ENCODE measurements around the gene RASGEF1B. TPM values are rescaled to one million over a fixed set of nuclear protein-coding genes. Genes with fewer than 3 reads are reported as not detected.

RASGEF1B gene
- total and polyA plus RNA-seq, 9 of the 15 experiments (the other 6 are each of a cell fraction or from before 2014, with no cell fraction given): 0.04 to 0.57 (median 0.22) TPM

GRCh38 chr4:81447566-81448229 lies 24.0 kb downstream of the RASGEF1B start:
- H3K4me1 ChIP-seq (replicated peaks in 1 of 2; ENCODE audit: control insufficient read depth in 2 of 2, insufficient read depth in 2 of 2, low read length in 2 of 2): no peaks in the 10 kb centered on the region
- no peaks in the 10 kb centered on the region for H3K9me1 ChIP-seq (ENCODE audit: control insufficient read depth, insufficient read depth, low read length)
- FAIRE-seq (peak; percentile 67), DNase-seq (ENCODE audit: extremely low read depth in 1 of 4, low spot score in 3 of 4) (peak in 1 of 4 experiments; percentile 19), ATAC-seq (no peak)
- H3K9me3 ChIP-seq (replicated peaks; ENCODE audit: control insufficient read depth, insufficient read depth, low read depth, low read length): no peaks in the 10 kb centered on the region
- no TSS peak for BruUV-seq (replicated peaks)
- H2AFZ ChIP-seq (ENCODE audit: low read depth, low read length): peak overlapping the region; percentile 17; the same call in 1 of the 2 replicates
- ChIA-PET CTCF (ENCODE audit: low intra/inter-chr PET ratio) (no interaction called here), POLR2A (no interaction called here)
- H3K27ac ChIP-seq (ENCODE audit: extremely low read depth, low read depth, low read length): no peak overlapping the region
- no peaks in the 10 kb centered on the region for H3K79me2 ChIP-seq (ENCODE audit: control insufficient read depth, insufficient read depth, low read length)
- no peaks in the 10 kb centered on the region for H4K20me1 ChIP-seq (replicated peaks; ENCODE audit: control insufficient read depth, insufficient read depth, low read length)
- H3K4me2 ChIP-seq (ENCODE audit: insufficient read depth, low read length): no peak overlapping the region
- no peak overlapping the region for H3K4me3 ChIP-seq
- H3K27me3 ChIP-seq (ENCODE audit: control insufficient read depth in 2 of 2, insufficient read depth in 2 of 2, low read length in 2 of 2): no peaks in the 10 kb centered on the region
- in situ Hi-C loops (cut with MboI) (no loop called here), intact Hi-C loops (cut with micrococcal nuclease) (no loop called here)
- H3K9ac ChIP-seq (ENCODE audit: insufficient read depth in 1 of 2, low read depth in 2 of 2, low read length in 2 of 2): no peak overlapping the region
- no peaks in the 10 kb centered on the region for H3K36me3 ChIP-seq (ENCODE audit: control insufficient read depth, insufficient read depth, low read length)
- WGBS (ENCODE audit: insufficient coverage, low coverage, missing lambda C conversion rate): 26% methylated on average over 10 of the region's 10 CpGs
- TF ChIP-seq SMAD1 (IDR thresholded peaks at IDR 0.05; ENCODE audit: low read depth, low read length, partially characterized antibody) (no peak), E2F1 (CRISPR knock-in tag; IDR thresholded peaks at IDR 0.05) (no peak), RB1 (IDR thresholded peaks at IDR 0.05; ENCODE audit: low read depth) (no peak), GTF3C2 (IDR thresholded peaks at IDR 0.05; ENCODE audit: borderline replicate concordance, extremely low read depth, insufficient read length) (no peak), MED1 (CRISPR knock-in tag; IDR thresholded peaks at IDR 0.05; ENCODE audit: borderline replicate concordance) (no peak), RCOR1 (IDR thresholded peaks at IDR 0.05; ENCODE audit: borderline replicate concordance in 1 of 2, low read depth in 2 of 2, low read length in 2 of 2) (peak in 1 of 2 experiments; percentile 42; a peak in 1 of 4 replicates), RBM25 (IDR thresholded peaks at IDR 0.05; ENCODE audit: low read depth, low read length, severe bottlenecking) (no peak), NFIC (IDR thresholded peaks at IDR 0.05) (no peak), NR2C2 (CRISPR knock-in tag; IDR thresholded peaks at IDR 0.05) (no peak), NR2C2 (tag; IDR thresholded peaks at IDR 0.05) (no peak), LARP7 (IDR thresholded peaks at IDR 0.05) (no peak), NONO (IDR thresholded peaks at IDR 0.05; ENCODE audit: low read depth in 2 of 2, low read length in 1 of 2) (no peak), NR2C1 (IDR thresholded peaks at IDR 0.05) (no peak), NR2C1 (tag; IDR thresholded peaks at IDR 0.05) (0 out of 2 replicates have a peak, but pooled peaks have one; percentile 16), ZKSCAN3 (CRISPR knock-in tag; IDR thresholded peaks at IDR 0.05) (no peak), MEIS2 (IDR thresholded peaks at IDR 0.05; ENCODE audit: partially characterized antibody) (peak; percentile 42), ZNF707 (CRISPR knock-in tag; conservative IDR thresholded peaks at IDR 0.05) (no peak), GTF2A2 (tag; IDR thresholded peaks at IDR 0.05) (no peak), JUND (IDR thresholded peaks at IDR 0.05; ENCODE audit: borderline replicate concordance, low read depth, low read length) (0 out of 2 replicates have a peak, but pooled peaks have one; percentile 19), JUND (tag; IDR thresholded peaks at IDR 0.05; ENCODE audit: borderline replicate concordance, low read depth, low read length) (no peak)

Data from K562 (cell line).